ENCODE results near the gene PLG.
"Not testable (repeated sequence)": the region's sequence is repeated elsewhere in the genome, so short reads cannot be mapped to it uniquely, and the experiment has no call there.

Gene PLG

DNA sequence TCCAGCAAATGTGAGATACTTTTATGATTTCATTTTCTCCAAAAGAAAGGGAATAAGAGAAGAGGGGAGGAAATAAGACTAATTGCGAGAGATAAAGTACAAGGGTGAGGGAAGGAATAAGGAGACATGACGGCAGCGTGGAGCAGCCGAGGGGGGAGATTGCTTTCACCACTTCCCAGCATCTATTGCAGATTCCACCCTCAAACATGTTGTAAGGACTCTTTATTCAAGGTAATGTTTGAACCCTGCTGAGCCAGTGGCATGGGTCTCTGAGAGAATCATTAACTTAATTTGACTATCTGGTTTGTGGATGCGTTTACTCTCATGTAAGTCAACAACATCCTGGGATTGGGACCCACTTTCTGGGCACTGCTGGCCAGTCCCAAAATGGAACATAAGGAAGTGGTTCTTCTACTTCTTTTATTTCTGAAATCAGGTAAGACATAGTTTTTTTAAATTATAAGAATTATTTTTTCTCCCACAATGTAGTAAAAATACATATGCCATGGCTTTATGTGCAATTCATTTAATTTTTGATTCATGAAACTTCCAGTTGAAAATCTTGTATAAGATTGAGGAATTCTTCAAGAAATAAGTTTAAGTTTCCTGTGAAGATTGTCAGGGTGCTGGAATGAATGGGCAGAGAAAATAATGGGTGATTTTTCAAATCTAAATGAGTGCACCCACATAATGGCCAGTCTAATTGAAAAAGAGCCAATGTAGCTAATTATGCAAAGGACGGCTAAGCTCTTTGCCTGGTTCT is at the start of gene PLG:
TSS of gene PLG (plus strand) at position 327 of the 763 bp plus-strand sequence. CDS start at position 388, 61 bp downstream.
- not testable (repeated sequence) for DNase-seq

DNA sequence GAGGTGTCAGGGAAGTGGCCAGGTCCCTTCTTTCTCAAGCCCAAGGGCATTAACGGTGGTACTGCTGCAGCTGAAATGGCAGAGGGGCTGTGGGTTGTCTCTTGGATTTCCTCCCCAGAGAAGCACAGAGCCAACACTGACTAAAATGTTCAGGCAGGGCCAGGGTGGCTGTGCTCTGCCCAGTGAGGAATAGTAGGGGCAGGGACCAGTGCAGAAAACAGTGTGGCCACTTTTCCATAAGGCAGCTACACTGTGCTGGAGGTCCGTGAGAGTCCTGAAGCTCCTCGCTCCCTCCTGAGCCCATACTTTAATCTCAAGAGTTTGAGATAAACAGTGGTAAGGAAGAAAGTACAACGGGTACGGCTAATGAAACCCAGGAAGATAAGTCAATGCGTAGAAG is 42.5 kb upstream of the PLG start:
- no peak for DNase-seq

DNA sequence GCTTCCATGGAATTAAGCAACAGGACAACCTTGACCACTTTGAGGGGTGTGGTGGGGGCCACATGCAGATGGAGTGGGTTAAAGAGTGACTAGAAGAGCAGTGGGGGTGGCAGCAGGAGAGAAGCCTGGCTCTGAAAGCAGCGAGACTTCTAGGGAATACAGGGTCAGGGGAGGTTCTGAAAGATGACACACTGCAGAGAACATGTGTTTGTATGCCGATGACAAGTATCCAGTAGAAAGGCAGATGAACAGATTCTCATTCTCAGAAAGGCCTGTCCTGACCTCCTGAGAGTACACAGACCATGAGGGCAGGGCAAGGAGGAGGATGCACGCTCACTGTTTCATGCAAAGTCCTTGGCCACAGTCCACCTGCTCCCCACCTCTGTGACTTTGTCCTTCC is 40.8 kb upstream of the PLG start:
- DNase-seq, result no peak

DNA sequence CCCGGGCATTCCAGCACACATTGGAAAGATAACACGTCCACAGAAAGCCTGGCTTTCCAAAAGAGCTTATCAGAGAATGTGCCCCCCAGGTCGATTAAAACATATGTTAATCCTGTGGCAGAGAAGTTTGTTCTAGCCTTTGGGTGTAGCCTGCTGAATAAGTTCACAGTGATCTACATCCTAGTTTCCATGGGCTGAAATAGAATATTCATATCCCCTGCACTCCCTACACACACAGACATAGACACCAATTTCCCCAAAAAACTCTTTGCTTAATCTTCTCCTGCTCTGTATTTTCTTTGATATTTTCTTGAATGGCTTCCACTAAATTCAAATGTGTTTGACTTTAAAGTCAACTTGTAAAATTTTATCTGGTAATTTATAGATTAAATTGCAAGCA is 39.6 kb upstream of the PLG start:
- DNase-seq, result no peak

- no peak for DNase-seq
Observed at GRCh38 chr6:160662842-160663241, 39.2 kb upstream of the PLG start.

- DNase-seq, result not testable (repeated sequence)
Observed at GRCh38 chr6:160664198-160664597, 37.8 kb upstream of the PLG start, which contains the start of gene LPA. Gene LPA, minus strand, starts transcription at chr6:160664275. Its CDS starts 61 bp downstream, at chr6:160664214.

DNA sequence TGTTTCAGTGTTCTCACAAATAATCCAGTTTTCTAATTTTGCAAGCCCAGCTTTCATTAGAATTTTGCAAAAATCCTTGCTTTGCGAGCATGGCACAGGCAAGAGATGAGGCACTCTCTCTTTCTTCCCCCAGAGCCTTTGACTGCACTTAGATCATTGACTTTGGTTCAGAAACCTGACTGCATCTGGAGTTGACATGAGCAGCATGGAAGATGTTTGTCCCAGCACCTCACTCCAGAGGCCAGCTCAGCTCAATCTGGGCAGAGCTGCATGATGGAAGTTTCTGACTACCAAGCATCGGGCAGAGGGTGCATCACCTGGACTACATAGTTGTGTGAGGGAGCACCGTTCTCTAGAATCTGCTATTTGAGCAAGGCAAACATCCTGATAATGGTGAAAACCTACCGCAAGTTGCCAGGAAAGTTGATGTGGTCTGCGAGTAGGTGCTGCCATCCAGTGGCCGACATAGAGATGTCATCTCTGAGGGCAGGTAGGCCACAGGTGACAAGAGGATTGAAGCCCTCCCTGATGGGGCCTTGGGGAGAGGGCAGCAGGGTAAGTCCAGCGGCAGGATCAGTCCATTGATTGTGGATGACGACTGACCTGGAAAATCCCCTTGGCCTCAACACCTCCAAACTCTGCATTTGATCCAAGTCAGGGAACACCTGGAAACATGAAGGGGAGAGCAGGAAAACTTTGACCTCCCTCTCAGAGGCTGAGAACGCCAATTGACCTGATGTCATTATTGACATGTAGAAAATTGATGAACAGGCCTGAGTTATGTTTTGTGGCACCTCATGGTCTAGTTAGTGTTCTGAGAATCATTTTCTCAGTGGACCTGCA is 34.2 kb upstream of the PLG start:
- no peak for DNase-seq

GRCh38 chr6:160668589-160668988 is 33.5 kb upstream of the PLG start:
- no peak for DNase-seq

DNA sequence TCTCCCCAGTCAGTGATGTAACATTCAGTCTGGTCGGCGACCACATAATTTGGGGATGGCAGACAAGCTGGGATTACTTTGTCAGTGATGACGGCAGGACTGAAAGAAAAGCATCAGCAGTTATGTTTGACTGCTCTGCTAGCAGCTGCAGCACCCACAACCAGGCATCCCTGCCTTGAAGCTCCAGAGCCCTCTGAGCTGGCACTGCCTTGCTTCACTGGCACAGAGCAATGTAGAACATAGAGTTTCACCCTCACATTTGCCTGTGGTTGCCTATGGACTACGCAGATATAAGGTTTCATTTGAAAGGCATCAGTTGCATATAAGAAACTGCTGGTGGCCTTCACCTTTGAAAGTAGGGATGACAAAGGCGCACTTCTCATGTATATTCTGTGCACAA is 25.6 kb upstream of the PLG start:
- not testable (repeated sequence) for DNase-seq

- DNase-seq, result no peak
Observed at GRCh38 chr6:160678230-160678629, 23.8 kb upstream of the PLG start.

- DNase-seq, result no peak
Observed at GRCh38 chr6:160678744-160679401, 23.2 kb upstream of the PLG start.

GRCh38 chr6:160679402-160679769 is 22.7 kb upstream of the PLG start:
- no peak for DNase-seq

GRCh38 chr6:160685101-160685761 is 16.8 kb upstream of the PLG start:
- not testable (repeated sequence) for DNase-seq

- DNase-seq, result no peak
Observed at GRCh38 chr6:160685762-160686450, 16.1 kb upstream of the PLG start.

GRCh38 chr6:160690458-160690857 is 11.6 kb upstream of the PLG start:
- DNase-seq, result no peak

DNA sequence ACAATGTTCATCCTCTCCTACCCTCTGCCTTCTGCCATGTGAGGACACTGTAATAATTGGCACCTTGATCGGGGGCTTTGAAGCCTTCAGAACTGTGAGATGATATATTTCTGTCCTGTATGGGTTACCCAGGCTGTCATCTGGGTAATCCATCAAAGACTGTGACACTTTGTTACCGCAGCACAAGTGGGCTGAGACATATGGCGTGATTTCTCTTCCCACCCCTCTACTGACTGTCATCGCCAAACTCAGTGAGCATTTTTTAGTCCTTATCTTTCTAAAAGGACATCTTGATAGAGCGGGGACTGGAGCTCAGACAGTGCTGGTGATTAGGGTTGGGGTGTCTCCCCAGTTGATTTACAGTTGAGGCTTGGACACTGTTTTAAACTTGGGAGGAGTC is 10.4 kb upstream of the PLG start:
- DNase-seq, result no peak

GRCh38 chr6:160692369-160692959 is 9.6 kb upstream of the PLG start:
- DNase-seq, result no peak

DNA sequence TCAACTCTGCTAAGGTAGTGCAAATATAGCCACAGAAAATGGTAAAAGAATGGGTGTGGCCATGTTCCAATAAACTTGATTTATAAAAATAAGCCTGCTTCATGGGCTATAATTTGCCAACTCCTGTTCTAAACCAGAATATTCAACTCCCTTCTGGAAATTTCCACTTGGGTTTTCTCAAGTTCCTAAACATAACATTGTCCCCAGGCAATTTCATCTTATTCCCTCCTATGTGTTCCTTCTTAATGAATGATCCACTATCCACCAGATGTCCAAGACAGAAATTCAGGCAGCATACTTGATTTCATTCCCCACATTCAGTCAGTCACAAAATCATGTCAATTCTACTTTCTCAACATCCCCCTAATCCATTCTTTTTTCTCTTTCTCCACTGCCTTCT is 7.0 kb upstream of the PLG start:
- not testable (repeated sequence) for DNase-seq

DNA sequence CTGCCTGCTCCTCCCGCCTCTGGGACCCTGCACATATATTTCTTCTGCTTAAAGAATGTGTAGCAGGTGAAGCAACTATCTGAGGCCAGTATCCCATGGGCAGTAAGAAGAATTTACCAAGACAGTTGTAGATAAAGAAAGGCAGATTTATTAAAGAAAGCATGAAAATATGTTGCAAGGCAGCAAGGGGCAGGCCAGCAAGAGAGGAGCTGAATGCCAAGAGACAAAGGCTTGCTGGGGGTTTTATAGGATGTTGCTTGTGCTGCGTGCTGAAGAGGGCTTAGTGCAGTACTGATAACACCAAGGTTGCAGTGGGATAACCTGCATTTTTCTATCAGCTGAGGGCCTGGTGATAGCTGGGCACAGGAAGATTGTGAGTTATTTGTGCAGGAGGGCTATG is 6.4 kb upstream of the PLG start:
- not testable (repeated sequence) for DNase-seq

GRCh38 chr6:160696884-160697283 is 5.2 kb upstream of the PLG start:
- DNase-seq, result not testable (repeated sequence)

- DNase-seq, result no peak
Observed at GRCh38 chr6:160697826-160698225, 4.2 kb upstream of the PLG start.

- not testable (repeated sequence) for DNase-seq
Observed at GRCh38 chr6:160704688-160705087, 2.6 kb downstream of the PLG start.

Data from NCI-H1092 (cell line).